Smooth muscle cell (in vitro differentiated cells): ENCODE data around the gene COX7B2. TPM values are rescaled to one million over a fixed set of nuclear protein-coding genes. Genes with fewer than 3 reads are reported as not detected.

Experiments
- DNase-seq: peaks from one replicate; lab custom pipeline; 2025; ENCODE audit not compliant: unreplicated experiment; lab: John Stamatoyannopoulos, UW
- H2AFZ ChIP-seq: fragments of 200-600 bp; sonication (generic); 2 replicates; pipeline ENCODE4 v1.6.0; 2016; ENCODE audit warnings: antibody characterized with exemption, low read depth, mild to moderate bottlenecking
- H3F3A ChIP-seq: fragments of 200-600 bp; sonication (generic); 2 replicates; pipeline ENCODE4 v1.6.0; 2017; ENCODE audit warnings: antibody characterized with exemption, low read depth
- H3K27ac ChIP-seq: fragments of 200-600 bp; sonication (generic); 2 replicates; pipeline ENCODE4 v1.5.1; 2016; ENCODE audit warnings: low read depth, mild to moderate bottlenecking
- H3K27me3 ChIP-seq: fragments of 200-600 bp; sonication (generic); 2 replicates; pipeline ENCODE4 v1.6.1; 2016; ENCODE audit warnings: low read depth, mild to moderate bottlenecking
- H3K36me3 ChIP-seq: fragments of 200-600 bp; sonication (generic); 2 replicates; pipeline ENCODE4 v1.5.1; 2016; ENCODE audit warnings: low read depth
- H3K4me1 ChIP-seq: fragments of 200-600 bp; sonication (generic); 2 replicates; pipeline ENCODE4 v1.5.1; 2016; ENCODE audit warnings: low read depth
- H3K4me2 ChIP-seq: fragments of 200-600 bp; sonication (generic); 2 replicates; pipeline ENCODE4 v1.6.0; 2016; ENCODE audit warnings: mild to moderate bottlenecking
- H3K4me3 ChIP-seq: fragments of 200-600 bp; sonication (generic); 2 replicates; pipeline ENCODE4 v1.5.1; 2016; ENCODE audit warnings: mild to moderate bottlenecking
- H3K79me2 ChIP-seq: fragments of 200-600 bp; sonication (generic); 2 replicates; pipeline ENCODE4 v1.6.0; 2016; ENCODE audit warnings: low read depth, mild to moderate bottlenecking
- H3K9ac ChIP-seq: fragments of 200-600 bp; sonication (generic); 2 replicates; pipeline ENCODE4 v1.6.0; 2016; ENCODE audit warnings: low read depth
- H3K9me3 ChIP-seq: fragments of 200-600 bp; sonication (generic); replicated peaks from 2 replicates; pipeline ENCODE4 v1.5.1; 2016; ENCODE audit warnings: low read depth
- H4K20me1 ChIP-seq: fragments of 200-600 bp; sonication (generic); 2 replicates; pipeline ENCODE4 v1.6.0; 2016; ENCODE audit warnings: low read depth
- WGBS: methylation state at CpG from one replicate; pipeline ENCODE4 v1.1.7; 2016; ENCODE audit warnings: low lambda C conversion rate; 5-methylcytosine and 5-hydroxymethylcytosine counted together
- polyA plus RNA-seq: library from polyadenylated mRNA; unstranded; fragments of >200 nt; fragmentation: Nextera tagmentation; extraction: Ambion mirVana; gene quantifications from 2 replicates; pipeline ENCODE4 v1.2.1, GENCODE V29; 2016
- total RNA-seq: library from RNA; depleted of rRNA; stranded (reverse); fragments of >200 nt; gene quantifications from 2 replicates; pipeline ENCODE4 v1.2.3, GENCODE V29; 2014
- TF ChIP-seq, protein P1 (sequence below): fragments of 200-600 bp; sonication (generic); IDR thresholded peaks from 2 replicates; pipeline ENCODE4 v1.5.1; 2017; ENCODE audit warnings: borderline replicate concordance, mild to moderate bottlenecking, antibody characterized with exemption; ENCODE audit not compliant: insufficient read depth, poor library complexity, severe bottlenecking

The COX7B2 gene
- total and polyA plus RNA-seq, 2 experiments from 2014 or later = not detected

DNA sequence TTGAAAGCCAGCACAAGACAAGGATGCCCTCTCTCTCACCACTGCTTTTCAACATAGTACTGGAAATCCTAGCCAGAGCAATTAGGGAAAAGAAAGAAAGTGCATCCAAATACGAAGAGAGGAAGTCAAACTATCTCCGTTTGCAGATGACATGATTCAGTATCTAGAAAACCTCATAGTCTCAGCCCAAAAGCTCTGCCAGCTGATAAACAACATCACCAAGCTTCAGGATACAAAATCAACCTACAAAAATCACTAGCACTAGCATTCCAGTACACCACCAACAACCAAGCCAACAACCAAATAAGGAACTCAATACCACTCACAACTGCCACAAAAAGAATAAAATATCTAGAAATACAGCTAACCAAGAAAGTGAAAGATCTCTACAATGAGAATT is 38.6 kb downstream of the COX7B2 start:
- H3K27ac ChIP-seq = no peak overlapping the region
- no peak overlapping the region for H3K4me2 ChIP-seq
- H3K27me3 ChIP-seq = no peaks in the 10 kb centered on the region
- no peak overlapping the region for H2AFZ ChIP-seq
- no peak overlapping the region for H3K9ac ChIP-seq
- H3K4me3 ChIP-seq = no peak overlapping the region
- H3K4me1 ChIP-seq = no peaks in the 10 kb centered on the region
- no peaks in the 10 kb centered on the region for H3F3A ChIP-seq
- H3K36me3 ChIP-seq = no peaks in the 10 kb centered on the region
- no peaks in the 10 kb centered on the region for H4K20me1 ChIP-seq
- H3K79me2 ChIP-seq = no peaks in the 10 kb centered on the region
- TF ChIP-seq, protein P1, sequence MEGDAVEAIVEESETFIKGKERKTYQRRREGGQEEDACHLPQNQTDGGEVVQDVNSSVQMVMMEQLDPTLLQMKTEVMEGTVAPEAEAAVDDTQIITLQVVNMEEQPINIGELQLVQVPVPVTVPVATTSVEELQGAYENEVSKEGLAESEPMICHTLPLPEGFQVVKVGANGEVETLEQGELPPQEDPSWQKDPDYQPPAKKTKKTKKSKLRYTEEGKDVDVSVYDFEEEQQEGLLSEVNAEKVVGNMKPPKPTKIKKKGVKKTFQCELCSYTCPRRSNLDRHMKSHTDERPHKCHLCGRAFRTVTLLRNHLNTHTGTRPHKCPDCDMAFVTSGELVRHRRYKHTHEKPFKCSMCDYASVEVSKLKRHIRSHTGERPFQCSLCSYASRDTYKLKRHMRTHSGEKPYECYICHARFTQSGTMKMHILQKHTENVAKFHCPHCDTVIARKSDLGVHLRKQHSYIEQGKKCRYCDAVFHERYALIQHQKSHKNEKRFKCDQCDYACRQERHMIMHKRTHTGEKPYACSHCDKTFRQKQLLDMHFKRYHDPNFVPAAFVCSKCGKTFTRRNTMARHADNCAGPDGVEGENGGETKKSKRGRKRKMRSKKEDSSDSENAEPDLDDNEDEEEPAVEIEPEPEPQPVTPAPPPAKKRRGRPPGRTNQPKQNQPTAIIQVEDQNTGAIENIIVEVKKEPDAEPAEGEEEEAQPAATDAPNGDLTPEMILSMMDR = no peak
- H3K9me3 ChIP-seq = no peaks in the 10 kb centered on the region
- no peak for DNase-seq
- WGBS = 82% methylated on average over 2 of the region's 2 CpGs

DNA sequence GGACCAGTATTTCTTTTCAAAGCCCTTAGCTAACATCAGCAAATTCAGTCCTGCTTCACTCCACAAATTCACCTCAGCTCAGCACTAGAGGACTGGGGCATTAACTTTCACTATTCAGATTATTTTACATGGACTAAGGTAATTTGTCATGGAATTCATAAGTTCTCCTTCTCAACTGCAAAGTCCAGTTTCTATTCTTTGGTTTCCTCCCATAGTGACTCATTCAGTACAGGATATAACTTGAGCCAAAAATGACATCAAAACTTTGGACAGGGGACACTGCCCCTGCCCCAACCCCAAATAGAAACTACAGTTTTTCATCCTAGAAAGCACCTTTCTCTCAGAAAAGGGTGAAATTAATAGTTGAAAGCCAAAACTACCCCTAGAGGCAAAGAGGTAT is 52.7 kb downstream of the COX7B2 start:
- no peak overlapping the region for H3K4me3 ChIP-seq
- H3K27ac ChIP-seq = no peak overlapping the region
- no peaks in the 10 kb centered on the region for H3K4me1 ChIP-seq
- no peak overlapping the region for H3K9ac ChIP-seq
- H3K9me3 ChIP-seq = no peaks in the 10 kb centered on the region
- H3K36me3 ChIP-seq = no peaks in the 10 kb centered on the region
- no peaks in the 10 kb centered on the region for H3K79me2 ChIP-seq
- H4K20me1 ChIP-seq = no peaks in the 10 kb centered on the region
- no peak overlapping the region for H2AFZ ChIP-seq
- DNase-seq = no peak
- H3K4me2 ChIP-seq = no peak overlapping the region
- TF ChIP-seq, protein P1 = no peak
- no peaks in the 10 kb centered on the region for H3F3A ChIP-seq
- no peaks in the 10 kb centered on the region for H3K27me3 ChIP-seq

DNA sequence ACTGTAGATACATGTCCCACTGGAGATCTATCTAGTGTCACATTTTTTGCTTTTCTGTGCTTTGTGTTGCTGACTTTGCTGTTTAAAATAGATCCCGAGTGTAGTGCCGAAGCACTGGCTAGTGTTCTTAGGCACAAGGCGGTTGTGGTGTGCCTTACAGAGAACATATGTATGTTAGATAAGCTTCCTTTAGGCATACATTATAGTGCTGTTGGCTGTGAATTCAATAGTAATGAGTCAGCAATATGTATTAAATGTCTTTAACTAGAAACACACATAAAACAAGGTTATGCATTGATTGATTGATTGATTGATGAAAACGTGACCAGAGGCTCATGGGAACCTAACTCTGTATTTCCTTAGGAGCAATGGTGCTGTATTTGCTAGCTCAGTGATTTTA is 56.2 kb downstream of the COX7B2 start:
- no peaks in the 10 kb centered on the region for H3K9me3 ChIP-seq
- H3K36me3 ChIP-seq = no peaks in the 10 kb centered on the region
- H3K79me2 ChIP-seq = no peaks in the 10 kb centered on the region
- H3F3A ChIP-seq = no peaks in the 10 kb centered on the region
- H3K4me1 ChIP-seq = no peaks in the 10 kb centered on the region
- no peaks in the 10 kb centered on the region for H4K20me1 ChIP-seq
- no peaks in the 10 kb centered on the region for H3K27me3 ChIP-seq
- no peak overlapping the region for H2AFZ ChIP-seq
- H3K9ac ChIP-seq = no peak overlapping the region
- no peak overlapping the region for H3K4me2 ChIP-seq
- WGBS = 86% methylated on average over 4 of the region's 4 CpGs
- H3K4me3 ChIP-seq = no peak overlapping the region
- DNase-seq = no peak
- TF ChIP-seq, protein P1 = no peak
- no peak overlapping the region for H3K27ac ChIP-seq

DNA sequence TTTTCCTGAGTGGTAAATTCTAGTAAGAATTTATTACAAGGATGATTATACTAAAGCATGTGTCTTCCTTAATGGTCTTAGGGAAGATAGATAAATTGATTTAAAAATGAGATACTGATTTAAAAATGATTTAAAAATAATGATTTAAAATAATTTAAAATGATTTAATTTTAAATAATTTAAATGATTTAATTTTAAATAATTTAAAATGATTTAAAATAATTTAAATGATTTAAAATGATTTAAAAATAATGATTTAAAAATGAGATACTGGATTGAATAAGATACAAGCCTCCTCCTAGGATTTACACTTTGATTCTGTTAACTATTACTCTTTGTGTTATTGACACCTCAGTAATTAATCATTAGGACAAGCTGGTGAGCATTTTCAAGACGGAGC is 59.0 kb downstream of the COX7B2 start:
- Histone ChIP-seq H2AFZ (no peak overlapping the region), H3K4me3 (no peak overlapping the region), H4K20me1 (no peaks in the 10 kb centered on the region), H3K4me1 (no peaks in the 10 kb centered on the region), H3K9me3 (no peaks in the 10 kb centered on the region), H3K27me3 (no peaks in the 10 kb centered on the region), H3F3A (no peaks in the 10 kb centered on the region), H3K27ac (no peak overlapping the region), H3K36me3 (no peaks in the 10 kb centered on the region), H3K4me2 (no peak overlapping the region), H3K79me2 (no peaks in the 10 kb centered on the region), H3K9ac (no peak overlapping the region)
- WGBS = 94% methylated on average over 1 of the region's 1 CpG
- no peak for DNase-seq
- TF ChIP-seq, protein P1 = no peak
